ENCODE results near the gene H1-8. TPM values are rescaled to one million over a fixed set of nuclear protein-coding genes. Genes with fewer than 3 reads are reported as not detected.
A peak's percentile ranks its signal among the peaks of the same experiment; 100 is the strongest.

Gene H1-8
- polyA plus RNA-seq, 1 experiment, result not detected

DNA sequence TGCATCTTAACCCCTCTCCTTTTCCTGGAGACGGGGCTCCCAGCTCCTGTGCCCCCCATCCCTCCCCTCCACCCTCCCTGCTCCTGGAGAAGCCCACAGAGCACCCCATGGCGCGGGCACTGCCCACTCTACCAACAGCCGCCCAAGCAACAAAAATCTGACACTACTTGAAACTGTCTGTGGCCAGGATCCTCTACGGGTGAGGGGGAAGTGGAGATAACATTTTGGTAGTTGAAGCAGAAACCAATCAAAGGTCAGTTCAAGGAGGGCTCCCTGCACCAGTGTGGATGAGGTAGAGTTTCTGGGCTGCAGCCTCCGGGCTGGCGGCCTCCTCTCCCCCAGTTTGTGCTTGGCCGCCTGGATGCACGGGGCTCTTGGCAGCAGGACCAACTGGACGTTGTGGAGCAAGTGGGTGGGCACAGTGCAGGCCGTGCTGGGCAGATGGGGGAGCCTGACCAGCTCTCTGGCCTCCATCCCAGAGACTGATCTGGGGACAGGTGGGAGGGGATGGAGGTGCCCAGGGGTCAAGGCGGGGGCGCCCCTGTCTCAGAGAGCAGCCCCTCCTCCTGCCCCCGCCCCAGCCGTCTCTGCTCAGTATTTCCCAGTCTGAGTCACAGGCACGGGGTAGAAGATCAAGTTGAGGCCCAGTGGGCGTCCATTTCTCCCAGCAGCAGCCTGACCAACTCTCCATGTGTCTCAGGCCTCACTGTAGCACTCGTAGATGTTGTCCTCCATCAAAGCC is 12.8 kb downstream of the H1-8 start:
- TF ChIP-seq CTCF (IDR thresholded peaks at IDR 0.05; ENCODE audit: insufficient read depth, low read depth, low read length), result no peak
- DNase-seq (ENCODE audit: low read depth), result no peak
- Histone ChIP-seq H3K4me3 (ENCODE audit: low read depth, low read length) (no peak overlapping the region), H3K36me3 (ENCODE audit: control insufficient read depth, insufficient read depth, low read length) (peaks cover 22% of the 10 kb centered on the region), H3K27me3 (ENCODE audit: control insufficient read depth, insufficient read depth, low read length) (no peaks in the 10 kb centered on the region)
- CTCF ChIA-PET, result interaction anchor here (1.4 to 2.0 kb wide), 2 partner anchors 26 to 66 kb away, joined by 3 to 6 read pairs; no protein-coding TSS in a partner anchor
- POLR2A ChIA-PET, result no interaction called here

DNA sequence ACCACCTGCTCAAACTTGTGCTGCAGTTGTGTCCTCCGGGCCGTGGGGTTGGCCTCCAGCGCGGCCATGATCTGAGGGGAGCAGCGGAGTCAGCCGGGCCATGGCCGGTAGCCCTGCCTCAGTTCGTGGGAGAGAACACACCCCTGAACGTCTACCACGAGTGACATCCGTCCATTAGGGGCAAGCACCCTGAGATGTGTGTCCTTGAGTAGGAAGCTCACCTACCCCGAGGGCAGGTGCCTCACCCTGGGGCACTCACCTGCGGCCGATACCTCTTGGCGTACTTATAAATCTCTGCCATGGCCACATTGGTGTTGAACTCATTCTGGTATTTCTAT is 13.4 kb downstream of the H1-8 start:
- CTCF ChIA-PET, result no interaction called here

DNA sequence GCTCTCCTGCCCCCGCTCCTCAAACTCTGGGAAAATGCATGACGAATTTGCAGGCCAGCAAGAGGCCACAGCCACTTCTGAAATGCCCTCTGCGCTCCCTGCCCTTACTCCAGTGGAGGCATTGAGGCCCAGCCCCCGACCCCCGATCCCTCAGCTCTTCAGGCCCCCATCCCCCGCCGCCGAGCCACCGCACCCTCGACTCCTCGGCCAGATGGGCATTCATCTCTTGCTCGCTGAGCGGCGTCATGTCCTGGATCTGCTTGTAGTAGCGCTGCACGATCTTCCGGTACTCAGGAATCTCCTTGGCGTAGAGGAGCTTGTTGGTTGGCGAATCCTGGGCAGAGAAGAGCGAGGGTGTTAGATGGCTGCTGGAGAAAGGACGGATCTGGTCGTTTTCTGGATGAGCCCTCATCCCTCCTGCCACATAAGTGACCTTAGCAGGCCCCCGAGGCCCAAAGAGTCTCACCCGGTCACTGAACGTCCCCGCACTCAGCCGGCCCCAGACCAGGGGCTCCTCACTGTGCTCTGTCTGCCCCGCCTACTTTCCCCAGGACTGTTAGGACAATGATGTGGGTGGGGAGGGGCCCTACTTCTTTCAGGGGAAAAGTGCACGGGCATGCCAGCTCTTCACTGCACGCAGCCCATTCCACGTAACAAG is 14.0 kb downstream of the H1-8 start:
- CTCF ChIA-PET, result interaction anchor here (0.7 to 0.9 kb wide), 2 partner anchors 65 to 67 kb away, joined by 4 read pairs; no protein-coding TSS in a partner anchor
- no peak for TF ChIP-seq CTCF (IDR thresholded peaks at IDR 0.05; ENCODE audit: insufficient read depth, low read depth, low read length)
- Histone ChIP-seq H3K27me3 (ENCODE audit: control insufficient read depth, insufficient read depth, low read length) (no peaks in the 10 kb centered on the region), H3K4me3 (ENCODE audit: low read depth, low read length) (no peak overlapping the region), H3K36me3 (ENCODE audit: control insufficient read depth, insufficient read depth, low read length) (peaks cover 22% of the 10 kb centered on the region)
- POLR2A ChIA-PET, result no interaction called here
- DNase-seq (ENCODE audit: low read depth), result no peak

More for the DNA sequence above, 13.4 kb downstream of the H1-8 start:
- peaks cover 22% of the 10 kb centered on the region for H3K36me3 ChIP-seq (ENCODE audit: control insufficient read depth, insufficient read depth, low read length)
- H3K4me3 ChIP-seq (ENCODE audit: low read depth, low read length), result no peak overlapping the region
- POLR2A ChIA-PET, result no interaction called here
- no peak for DNase-seq (ENCODE audit: low read depth)
- no peak for TF ChIP-seq CTCF (IDR thresholded peaks at IDR 0.05; ENCODE audit: insufficient read depth, low read depth, low read length)
- H3K27me3 ChIP-seq (ENCODE audit: control insufficient read depth, insufficient read depth, low read length), result no peaks in the 10 kb centered on the region

GRCh38 chr3:129557548-129557894 is 14.5 kb downstream of the H1-8 start:
- TF ChIP-seq CTCF (IDR thresholded peaks at IDR 0.05; ENCODE audit: insufficient read depth, low read depth, low read length), result no peak
- DNase-seq (ENCODE audit: low read depth), result peak; percentile 78
- POLR2A ChIA-PET, result no interaction called here
- CTCF ChIA-PET, result interaction anchor here (0.7 to 0.9 kb wide), 2 partner anchors 65 to 67 kb away, joined by 4 read pairs; no protein-coding TSS in a partner anchor
- Histone ChIP-seq H3K36me3 (ENCODE audit: control insufficient read depth, insufficient read depth, low read length) (peaks cover 24% of the 10 kb centered on the region), H3K4me3 (ENCODE audit: low read depth, low read length) (no peak overlapping the region), H3K27me3 (ENCODE audit: control insufficient read depth, insufficient read depth, low read length) (no peaks in the 10 kb centered on the region)

- ChIA-PET POLR2A (interaction anchor here (0.6 kb wide), 1 partner anchor 9 kb away, joined by 3 read pairs; no protein-coding TSS in a partner anchor), CTCF (interaction anchor here (0.8 to 1.3 kb wide), 4 partner anchors 11 to 91 kb away, joined by 3 to 4 read pairs (median 4); no protein-coding TSS in a partner anchor)
- H3K27me3 ChIP-seq (ENCODE audit: control insufficient read depth, insufficient read depth, low read length), result no peaks in the 10 kb centered on the region
- H3K36me3 ChIP-seq (ENCODE audit: control insufficient read depth, insufficient read depth, low read length), result peaks cover 28% of the 10 kb centered on the region
- no peak for TF ChIP-seq CTCF (IDR thresholded peaks at IDR 0.05; ENCODE audit: insufficient read depth, low read depth, low read length)
- H3K4me3 ChIP-seq (ENCODE audit: low read depth, low read length), result no peak overlapping the region
- no peak for DNase-seq (ENCODE audit: low read depth)
Observed at GRCh38 chr3:129558081-129558771, 15.3 kb downstream of the H1-8 start.
